NCI-H510A (cell line): ENCODE results near the gene GPM6B.

Experiments
- DNase-seq: peaks from one replicate; lab custom pipeline; 2025; lab: John Stamatoyannopoulos, UW

GPM6B gene, protein sequence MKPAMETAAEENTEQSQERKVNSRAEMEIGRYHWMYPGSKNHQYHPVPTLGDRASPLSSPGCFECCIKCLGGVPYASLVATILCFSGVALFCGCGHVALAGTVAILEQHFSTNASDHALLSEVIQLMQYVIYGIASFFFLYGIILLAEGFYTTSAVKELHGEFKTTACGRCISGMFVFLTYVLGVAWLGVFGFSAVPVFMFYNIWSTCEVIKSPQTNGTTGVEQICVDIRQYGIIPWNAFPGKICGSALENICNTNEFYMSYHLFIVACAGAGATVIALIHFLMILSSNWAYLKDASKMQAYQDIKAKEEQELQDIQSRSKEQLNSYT

DNA sequence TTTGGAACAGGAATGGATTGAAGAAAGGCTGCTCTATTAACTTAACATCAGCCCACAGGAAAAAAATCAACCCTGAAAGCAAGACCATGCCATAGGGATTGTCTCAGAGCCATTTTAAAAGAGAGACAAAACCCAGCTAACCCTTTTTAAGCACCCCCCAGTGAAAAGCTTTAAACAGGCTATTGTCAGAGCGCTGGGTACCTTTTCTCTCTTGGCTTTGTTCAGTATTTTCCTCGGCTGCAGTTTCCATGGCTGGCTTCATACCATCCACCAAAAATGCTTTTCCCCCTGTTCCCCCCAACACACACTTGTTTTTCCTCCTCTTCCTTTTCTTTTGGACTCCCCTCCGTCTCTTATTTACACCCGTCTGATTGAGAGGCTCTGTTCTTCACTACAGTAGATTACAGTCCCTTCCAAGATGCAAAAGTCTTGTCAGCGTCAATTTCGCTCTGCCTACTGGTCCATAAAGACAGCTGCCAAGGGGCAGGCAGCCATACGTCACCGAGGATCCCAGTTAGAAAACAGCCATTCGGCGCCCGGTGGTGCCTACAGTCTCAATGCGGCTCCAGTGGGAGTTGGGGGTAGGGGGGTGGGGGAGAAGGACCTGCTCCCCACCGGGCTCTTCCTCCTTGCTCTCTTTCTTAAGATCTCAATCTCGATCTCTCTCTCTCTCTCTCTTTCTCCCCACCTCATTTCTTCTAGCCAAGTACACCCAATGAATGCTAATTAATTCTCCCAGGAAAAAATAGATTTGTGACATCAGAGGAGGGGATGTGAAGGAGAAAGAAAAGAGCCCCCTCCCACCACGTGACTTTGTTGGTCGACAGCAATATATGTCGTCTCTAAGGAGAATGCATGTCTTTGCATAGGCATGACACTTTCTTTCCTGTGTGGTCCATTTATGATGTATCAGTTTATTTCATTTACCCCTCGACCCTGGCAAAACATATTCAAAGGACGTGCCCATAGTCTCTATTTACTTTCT, at the start of gene GPM6B:
TSS of gene GPM6B (minus strand) at position 451 of the 985 bp plus-strand sequence. CDS start at position 262, 189 bp downstream.
- DNase-seq: no peak

DNA sequence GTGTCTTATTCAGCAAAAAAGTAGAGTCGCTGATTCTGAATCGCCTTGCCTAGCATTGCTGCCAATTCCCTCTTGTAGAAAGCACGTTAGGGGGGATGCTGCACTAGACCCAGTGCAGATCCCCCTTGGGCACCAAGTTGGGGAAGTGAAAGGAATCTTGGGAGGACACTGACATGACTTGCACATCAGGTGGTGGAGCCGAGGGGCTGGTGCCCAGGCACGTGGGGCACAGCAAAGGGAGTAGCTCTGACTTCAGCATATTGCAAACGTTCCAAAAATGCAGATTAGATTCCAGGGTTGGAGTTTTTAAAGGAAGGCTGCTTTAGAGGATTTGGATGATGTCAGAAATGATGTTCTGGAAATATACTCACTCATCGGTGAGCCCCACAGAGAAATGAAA, 47.4 kb upstream of the GPM6B start:
- no peak for DNase-seq

DNA sequence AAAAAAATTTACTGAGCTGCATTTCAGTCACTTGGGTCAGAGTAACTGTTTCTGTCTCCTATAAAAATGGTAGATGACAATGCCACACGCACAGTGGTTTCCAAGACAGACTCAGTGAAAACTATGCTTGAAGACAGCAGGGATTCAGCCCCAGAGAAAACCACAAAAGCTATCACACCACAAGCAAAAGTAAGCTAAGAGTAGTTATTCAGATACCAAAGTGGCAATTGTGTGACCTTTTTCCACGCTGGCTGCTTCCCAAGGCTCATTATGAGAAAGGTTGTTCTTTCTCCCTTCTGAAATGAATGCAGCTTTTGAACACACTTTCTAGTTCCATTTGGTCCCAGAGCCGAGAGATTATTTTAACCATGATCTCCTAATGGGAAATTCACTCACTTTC, 46.4 kb upstream of the GPM6B start:
- DNase-seq: no peak

DNA sequence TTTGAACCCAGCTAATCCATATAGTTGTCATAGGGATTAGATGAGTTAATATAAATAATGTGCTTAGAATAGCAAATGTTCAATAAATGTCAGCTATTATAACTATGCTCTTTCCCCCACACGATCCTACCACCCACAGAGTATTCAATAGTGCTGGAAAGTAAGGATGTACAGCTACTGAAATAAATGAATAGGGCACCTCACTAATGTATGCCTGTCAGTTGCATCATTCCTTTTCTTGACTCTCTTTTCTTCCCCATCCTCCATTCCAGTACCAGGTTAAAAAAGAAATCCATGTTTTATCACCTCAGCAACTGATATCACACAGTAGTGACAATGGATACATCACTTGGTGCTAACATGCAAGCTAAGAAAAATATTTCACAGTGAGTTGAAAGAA, 42.8 kb upstream of the GPM6B start:
- no peak for DNase-seq

DNA sequence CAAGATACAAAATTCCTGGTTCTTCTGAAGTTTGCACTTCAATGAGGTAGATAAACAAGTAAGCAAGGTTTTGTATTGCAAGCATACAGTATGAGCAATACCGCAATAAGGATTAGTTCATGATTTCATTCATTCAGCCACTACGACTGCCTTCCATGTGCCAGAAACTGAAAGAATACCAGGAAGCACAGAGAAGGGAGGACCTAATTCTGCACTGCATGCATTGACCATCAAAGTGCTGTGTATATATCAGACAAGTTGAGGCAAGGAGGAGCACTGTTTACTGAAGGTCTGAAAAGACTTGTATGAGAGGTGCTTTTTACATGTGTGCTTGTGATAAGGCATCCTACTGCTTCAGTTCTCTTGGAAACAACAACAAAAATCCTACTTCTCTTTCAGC, 40.9 kb upstream of the GPM6B start:
- DNase-seq: no peak

DNA sequence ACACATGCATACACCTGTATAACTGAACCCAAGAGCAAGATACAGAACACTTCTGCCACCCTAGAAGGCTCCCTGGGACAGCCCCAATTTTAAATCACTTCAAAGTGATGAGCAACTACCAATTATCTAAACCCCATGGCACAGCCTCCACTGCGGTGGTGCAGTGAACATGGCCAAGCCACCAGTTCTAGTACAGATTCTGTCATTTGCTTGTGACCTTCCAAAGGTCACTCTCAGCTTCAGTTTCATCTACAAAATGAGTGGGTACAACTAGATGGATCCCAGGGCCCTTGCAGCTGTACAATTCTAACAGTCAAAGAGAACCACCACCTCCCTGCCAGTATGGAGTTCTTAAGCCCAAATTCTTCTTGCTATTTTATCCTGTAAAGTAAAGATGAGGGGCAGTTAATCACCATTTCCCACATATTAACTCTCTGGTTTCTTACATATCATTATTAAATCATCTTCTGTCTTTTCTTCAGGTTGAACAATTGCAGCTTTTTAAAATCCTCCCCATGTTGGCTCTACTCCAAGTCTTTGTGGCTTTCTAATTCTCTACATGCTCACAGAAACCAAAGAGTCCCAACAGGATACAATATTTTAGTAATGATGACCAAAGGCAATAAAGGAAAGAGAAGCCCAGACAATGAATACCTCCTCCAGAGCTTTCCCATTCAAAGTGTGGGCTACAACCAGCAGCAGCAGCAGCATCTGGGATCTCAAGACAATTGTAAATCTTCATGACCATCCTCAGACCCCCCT, 39.0 kb upstream of the GPM6B start:
- DNase-seq: no peak

DNA sequence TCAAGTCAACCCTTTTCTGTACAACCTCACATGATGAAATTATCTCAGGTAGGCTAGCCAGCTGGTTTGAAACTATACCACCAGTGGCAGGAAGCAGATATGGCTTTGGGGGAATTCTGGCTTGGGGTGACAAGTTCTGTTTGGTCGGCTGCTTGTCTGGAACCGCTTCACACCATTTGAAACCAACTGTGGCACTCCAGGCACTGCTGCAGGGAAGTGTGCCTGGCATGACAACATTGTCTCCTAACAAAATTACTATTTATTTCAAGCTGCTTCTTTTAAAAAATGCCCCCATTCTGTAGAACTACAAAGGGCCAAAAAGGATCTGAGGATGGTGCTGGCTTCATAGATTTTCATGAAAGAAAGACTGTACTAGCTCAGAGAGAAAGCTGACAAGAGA, 37.1 kb upstream of the GPM6B start:
- no peak for DNase-seq

DNA sequence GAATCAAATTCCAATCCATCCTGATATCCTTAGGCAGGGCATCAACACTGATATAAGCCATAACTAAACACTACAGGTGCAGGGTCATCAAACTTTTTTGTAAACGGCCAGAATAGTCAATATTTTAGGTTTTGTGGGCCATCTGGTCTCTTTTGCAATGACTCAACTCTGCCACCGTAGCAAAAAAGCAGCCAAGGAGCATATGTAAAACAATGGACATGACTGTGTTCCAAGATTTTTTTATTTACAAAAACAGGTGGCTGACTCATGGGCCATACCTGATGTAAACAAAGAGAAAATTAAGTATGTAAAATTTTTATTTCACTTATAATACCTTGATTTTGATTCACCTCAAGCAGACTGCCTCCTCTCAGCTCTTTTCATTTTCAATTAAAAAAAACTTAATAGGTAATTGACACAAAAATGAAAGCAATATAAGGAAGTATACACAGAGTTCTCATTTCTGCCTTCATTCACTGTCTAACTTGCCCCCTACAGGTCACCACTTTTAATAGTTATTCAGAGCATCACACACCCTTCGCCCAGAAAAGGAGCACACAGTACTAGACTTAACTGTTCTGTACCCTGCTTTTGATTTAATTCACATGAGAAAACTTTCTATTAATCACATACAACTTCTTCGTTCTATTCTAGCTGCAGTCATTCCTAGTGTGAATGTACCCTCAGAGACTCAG, 35.3 kb upstream of the GPM6B start:
- DNase-seq: no peak

DNA sequence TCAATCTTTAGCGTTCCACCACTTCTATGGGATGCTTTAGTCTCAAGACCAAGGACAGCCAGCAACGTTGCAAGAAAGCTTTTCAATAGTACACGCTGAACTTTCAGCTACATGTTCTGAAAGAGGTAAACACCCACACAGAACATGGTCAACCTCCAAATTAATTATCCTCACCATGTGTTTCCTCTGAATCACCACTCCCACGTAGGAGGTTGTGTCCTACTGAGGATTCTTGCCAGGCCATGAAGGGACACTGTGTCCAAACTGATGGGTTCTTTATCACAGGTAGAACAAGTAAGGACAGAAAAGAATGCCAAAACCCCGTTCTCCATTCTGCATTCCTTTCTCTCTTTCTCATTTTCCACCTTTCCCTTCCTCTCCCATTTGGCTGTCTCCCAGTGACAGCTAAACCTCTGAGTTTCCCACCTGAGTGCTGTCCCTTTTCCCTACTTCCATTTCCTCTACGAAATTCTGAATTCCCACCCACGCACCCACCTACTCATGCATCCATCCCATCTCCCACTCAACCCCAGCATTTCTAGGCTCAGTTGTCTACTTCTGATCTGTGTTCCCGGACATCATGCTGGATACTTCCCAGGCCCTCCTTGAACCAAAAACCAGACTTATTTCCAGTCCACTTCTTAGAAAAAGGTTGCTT, 29.0 kb upstream of the GPM6B start:
- no peak for DNase-seq

DNA sequence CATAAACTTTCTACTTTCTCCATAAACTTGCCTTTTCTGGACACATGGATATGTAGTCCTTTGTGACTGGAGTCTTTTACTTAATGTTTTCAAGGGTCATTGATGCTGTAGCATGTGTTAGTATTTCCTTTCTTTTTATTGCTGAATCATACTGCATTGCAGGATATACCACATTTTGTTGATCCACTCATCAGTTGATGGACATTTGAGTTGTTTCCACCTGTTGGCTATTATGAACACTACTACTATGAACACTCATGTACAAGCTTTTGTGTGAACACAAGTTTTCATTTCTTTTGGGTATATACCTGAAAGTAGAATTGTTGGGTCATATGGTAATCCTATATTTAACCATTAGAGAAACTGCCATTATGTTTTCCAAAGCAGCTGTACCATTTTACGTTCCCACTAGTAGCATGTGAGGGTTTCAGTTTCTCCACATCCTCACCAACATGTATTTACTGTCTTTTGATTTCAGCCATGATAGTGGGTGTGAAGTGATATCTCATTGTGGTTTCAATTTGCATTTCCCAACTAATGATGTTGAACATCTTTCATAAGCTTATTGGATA, 26.3 kb upstream of the GPM6B start:
- DNase-seq: no peak

DNA sequence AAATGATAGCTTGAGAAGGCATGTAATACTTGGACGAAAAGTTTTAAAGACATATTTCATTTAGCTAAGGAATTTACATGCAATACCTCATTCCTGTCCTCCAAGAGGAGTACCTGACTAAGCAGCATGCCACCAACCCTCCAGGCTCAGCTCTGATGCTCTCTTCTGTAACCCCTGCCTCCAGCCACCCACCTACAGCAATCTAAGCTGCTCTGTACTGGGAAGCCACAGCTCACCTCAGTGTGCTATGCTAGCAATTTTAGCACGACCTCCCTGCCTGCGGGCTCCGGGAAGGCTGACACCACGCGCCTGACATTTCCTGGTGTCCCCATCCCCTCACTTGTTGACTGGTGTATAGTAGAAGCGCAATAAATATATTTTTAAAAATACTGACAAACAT, 23.2 kb upstream of the GPM6B start:
- DNase-seq: no peak

DNA sequence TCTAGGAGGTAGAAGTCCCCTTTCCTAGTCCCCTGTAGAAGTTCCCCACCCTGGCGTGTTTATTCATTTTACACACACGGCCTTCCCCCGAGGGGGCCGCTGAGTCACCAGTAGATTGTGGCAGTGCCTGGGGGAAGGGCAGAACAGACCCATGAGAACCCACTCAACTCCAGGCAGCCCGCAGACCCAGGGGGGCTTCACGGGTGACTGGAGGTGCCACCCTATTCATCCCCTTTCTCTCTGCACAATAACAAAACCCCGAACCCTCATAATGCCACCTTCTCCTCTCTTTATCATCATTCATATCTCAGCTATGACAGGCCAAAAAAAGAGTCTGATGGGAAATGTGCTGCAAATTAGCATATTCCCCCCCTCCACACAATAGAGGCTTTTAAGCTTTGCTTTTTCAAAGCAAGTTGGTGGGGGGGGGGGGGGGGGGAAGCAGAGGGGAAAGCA, 20.4 kb upstream of the GPM6B start:
- no peak for DNase-seq

DNA sequence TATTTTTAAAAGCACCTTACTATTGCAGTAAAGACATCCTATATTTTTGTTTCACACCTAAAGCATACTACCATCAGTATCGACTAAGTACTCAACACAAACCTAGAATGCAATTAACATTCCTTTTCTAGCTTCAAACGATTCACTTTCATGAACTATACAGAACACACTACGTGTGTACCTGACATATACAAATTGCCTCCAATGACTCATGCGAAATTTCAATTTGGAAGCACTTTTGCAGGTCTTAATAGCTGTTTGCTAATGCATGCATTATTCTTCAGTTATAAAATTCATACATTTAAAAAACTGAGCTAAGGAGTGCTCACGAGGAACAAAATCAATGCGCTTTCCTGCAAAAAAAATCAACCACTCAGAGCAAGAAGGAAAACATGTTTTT, 19.7 kb upstream of the GPM6B start:
- DNase-seq: no peak

DNA sequence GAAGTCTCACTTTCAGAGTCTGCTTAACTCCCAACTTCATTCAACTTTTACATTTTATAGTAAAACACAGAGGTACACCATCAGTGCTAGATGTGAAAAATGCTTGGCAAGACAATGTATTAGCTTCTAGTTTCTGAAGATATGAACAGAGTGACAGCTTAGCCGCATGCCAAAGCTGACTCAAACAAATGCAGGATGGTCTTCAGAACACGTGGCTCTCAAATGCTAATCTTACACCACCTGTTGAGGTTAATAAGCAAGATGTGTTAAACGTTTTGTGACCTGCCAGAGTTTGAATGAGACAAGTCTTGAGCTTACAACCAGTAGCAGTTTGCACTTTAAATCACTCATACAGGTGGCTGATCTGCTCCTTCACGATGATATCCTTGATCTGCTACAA, 18.9 kb upstream of the GPM6B start:
- DNase-seq: no peak

DNA sequence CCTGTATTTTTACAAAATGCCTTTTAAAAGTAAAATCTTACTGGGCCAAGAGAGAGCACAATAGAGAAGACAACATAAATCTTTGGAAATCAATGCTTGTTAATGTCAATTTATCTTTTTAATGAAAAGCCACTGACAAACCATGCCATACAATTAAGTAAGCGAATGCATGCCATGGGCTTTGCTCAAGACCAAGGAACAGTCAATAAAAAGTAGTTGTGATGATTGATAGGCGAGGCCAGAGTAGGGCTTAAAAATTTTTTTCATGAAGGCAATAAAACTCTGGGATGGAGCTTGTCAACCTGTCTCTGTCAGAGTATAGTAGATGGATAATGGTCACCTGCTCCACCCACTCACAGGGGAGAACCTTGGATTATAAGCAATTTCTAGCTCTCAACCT, 17.5 kb upstream of the GPM6B start:
- no peak for DNase-seq

DNA sequence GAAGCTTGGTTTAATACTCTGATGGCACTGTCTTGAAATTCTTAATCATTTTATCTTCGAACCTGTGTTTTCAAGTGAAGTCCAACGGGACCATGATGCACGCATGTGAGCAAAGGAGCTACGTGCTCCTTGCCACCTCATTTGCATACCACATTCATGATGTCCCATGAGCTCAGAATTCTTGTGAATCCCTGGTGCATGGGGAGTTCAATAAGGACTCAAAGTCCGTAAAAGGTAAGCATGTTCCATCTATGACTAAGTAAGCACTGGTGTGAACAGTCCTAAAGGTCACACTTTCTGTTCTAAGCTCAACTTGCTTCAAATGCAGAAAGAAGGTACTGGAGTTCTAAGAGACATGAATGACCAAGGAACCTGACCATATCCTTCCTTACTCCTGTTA, 13.1 kb upstream of the GPM6B start:
- no peak for DNase-seq

DNA sequence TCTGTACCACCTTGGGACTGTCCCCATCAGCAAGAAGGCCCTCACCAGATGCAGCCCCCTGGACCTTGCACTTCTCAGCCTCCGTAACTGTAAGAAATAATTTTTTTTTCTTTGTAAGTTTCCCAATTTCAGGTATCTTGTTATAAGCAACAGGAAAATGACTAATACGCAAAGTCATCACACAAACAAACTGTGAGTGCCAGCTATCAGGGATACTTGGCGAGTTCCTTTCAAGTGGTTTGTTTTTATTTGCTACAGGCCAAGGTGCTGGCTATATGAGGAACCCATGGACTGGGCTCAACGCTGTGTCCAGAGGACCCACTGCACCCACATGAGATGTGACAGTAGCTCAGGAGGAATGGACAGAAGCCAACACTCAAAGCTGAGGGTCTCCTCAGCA, 11.5 kb upstream of the GPM6B start:
- DNase-seq: no peak

DNA sequence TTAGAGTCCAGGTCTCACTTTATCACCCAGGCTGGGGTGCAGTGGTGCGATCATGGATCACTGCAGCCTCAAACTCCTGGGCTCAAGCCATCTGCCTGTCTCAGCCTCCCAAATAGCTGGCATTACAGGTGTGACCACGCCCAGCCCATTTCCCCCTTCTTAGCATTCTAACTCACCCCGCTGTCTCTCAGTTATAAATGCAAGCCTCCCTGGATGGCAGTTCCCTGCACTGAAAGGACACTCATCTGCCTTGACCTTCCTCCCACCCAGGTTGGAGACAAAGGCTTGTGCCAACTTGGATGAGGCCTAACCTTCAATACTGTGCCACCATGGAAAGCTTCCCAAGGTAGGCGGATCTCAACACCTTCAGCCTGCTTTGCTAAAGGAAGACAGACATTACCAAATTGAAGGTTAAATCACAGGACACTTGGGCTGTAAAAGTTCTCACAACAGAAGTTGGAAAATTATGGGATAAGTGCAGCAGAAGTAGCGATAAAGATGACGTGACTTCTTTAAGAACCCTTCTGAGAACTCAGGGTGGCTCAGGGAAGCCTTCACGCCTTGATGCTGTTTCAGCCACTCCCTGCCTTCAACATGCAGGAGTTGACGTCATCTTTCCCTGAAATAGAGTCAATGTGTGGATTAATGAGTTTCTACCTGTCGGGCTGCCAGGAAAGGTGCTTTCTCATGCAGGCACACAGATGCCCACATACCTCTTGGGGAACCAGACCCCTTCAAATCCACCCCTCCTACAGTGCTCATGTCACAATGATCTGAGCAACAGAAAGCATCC, 10.6 kb upstream of the GPM6B start:
- DNase-seq: no peak

DNA sequence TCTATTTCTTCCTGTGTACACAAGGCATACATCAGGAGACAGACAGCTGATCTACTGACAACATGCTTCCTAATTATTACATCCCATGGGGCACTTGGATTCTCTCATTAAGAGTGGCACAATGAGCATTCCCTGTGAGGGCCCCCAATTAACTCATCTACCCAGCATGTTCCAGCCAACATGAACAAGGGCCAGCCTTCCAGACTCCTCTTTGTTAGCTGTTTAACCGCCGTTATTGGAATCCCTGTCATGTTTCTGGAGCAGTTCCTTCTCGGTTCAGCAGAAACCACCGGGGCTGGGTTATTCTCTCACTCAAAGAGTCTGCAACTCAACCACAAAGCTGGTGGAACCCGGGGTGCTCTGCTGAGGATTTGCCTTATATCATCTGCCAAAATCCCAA, 9.9 kb upstream of the GPM6B start:
- DNase-seq: no peak

DNA sequence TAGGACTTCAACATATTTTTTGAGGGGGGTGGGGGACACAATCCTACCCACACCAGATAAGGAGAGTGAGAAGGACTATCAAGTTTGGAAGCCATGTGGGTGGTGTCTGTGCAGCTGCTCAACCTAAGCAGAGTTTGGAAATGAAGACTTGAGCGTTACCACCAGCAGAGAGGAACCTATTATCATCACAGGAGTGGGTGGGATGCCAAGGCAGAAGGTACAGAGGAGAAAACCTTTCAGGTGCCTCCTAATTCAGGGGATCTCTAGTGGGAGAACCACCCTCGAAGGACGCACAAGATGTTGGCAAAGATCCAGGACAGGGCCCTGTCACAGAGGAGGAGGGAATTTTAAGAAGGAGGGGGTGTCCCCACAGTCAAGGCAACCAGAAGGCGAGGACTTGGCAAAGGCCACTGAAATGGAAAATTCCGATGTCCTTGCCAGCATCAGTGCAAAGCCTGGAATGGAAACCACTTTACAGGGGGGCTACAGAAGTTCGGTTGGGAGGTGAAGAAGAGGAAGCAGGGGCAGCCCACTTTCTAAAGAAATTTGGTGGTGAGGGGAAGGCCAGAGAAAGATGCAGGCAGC, 8.4 kb upstream of the GPM6B start:
- DNase-seq: no peak
